Spinal cord (tissue), 10 donors: ENCODE measurements around the gene STK39. TPM values are rescaled to one million over a fixed set of nuclear protein-coding genes. Genes with fewer than 3 reads are reported as not detected.

Experiments used
- DNase-seq, 6 donors: peaks; one replicate each; pipeline versions ENCODE4 v3.0.0 to v3.0.0-alpha.2; 2013 to 2015; ENCODE audit warnings: low spot score in 6 of 6, low read depth in 4 of 6
- H3K27ac ChIP-seq: one replicate; pipeline ENCODE4 v1.5.1; 2013; ENCODE audit warnings: low read depth, low read length, control low read depth
- H3K27me3 ChIP-seq: one replicate; pipeline ENCODE4 v1.6.1; 2013; ENCODE audit warnings: low read length; ENCODE audit not compliant: control insufficient read depth, insufficient read depth
- H3K36me3 ChIP-seq: one replicate; pipeline ENCODE4 v1.6.1; 2013; ENCODE audit warnings: low read length; ENCODE audit not compliant: control insufficient read depth, insufficient read depth
- H3K4me1 ChIP-seq: one replicate; pipeline ENCODE4 v1.6.1; 2013; ENCODE audit warnings: low read length; ENCODE audit not compliant: control insufficient read depth, insufficient read depth
- H3K4me3 ChIP-seq: one replicate; pipeline ENCODE4 v1.5.1; 2013; ENCODE audit warnings: low read depth, low read length, control low read depth
- H3K9me3 ChIP-seq: one replicate; pipeline ENCODE4 v1.6.1; 2013; ENCODE audit warnings: low read length; ENCODE audit not compliant: control insufficient read depth, insufficient read depth
- WGBS: methylation state at CpG from one replicate; pipeline ENCODE4 v1.1.5; 2013; ENCODE audit warnings: missing lambda C conversion rate; ENCODE audit not compliant: insufficient coverage; 5-methylcytosine and 5-hydroxymethylcytosine counted together
- polyA plus RNA-seq, 2 donors: library from polyadenylated mRNA; unstranded; fragments of 120-200 nt; gene quantifications; one replicate each; pipeline ENCODE4 v1.2.1, GENCODE V29; 2013; ENCODE audit not compliant: insufficient read length in 2 of 2
- total RNA-seq, 2 donors: library from RNA; depleted of rRNA in 1 of 2; stranded (reverse); fragments of 120-200 nt in 1 of 2; fragments of >200 nt in 1 of 2; gene quantifications; one replicate each; pipeline versions ENCODE4 v1.2.3 to v1.2.4, GENCODE V29; 2013 to 2014
- donor health status: healthy.

Gene STK39
- total and polyA plus RNA-seq, 4 donors, result 51.1 to 75.5 (median 57.7) TPM

GRCh38 chr2:168246072-168246482 is 1.3 kb downstream of the STK39 start:
- Histone ChIP-seq H3K9me3 (no peaks in the 10 kb centered on the region), H3K27me3 (no peaks in the 10 kb centered on the region), H3K4me1 (peaks cover 8% of the 10 kb centered on the region), H3K36me3 (no peaks in the 10 kb centered on the region), H3K4me3 (peak overlapping the region; percentile 62), H3K27ac (no peak overlapping the region)
- 13% methylated on average over 10 of the region's 11 CpGs for WGBS
- no peak for DNase-seq

- peak overlapping the region; percentile 6 for H3K4me3 ChIP-seq
- peaks cover 8% of the 10 kb centered on the region for H3K4me1 ChIP-seq
- no peak overlapping the region for H3K27ac ChIP-seq
- H3K27me3 ChIP-seq, result no peaks in the 10 kb centered on the region
- no peaks in the 10 kb centered on the region for H3K36me3 ChIP-seq
- H3K9me3 ChIP-seq, result no peaks in the 10 kb centered on the region
- 57% methylated on average over 6 of the region's 7 CpGs for WGBS
- DNase-seq, result no peak
These were observed 2.1 kb downstream of the STK39 start for GRCh38 chr2:168245074-168245825.

- Histone ChIP-seq H3K4me1 (peaks cover 8% of the 10 kb centered on the region), H3K4me3 (no peak overlapping the region), H3K27me3 (no peaks in the 10 kb centered on the region), H3K36me3 (no peaks in the 10 kb centered on the region), H3K27ac (no peak overlapping the region), H3K9me3 (no peaks in the 10 kb centered on the region)
- WGBS, result 55% methylated on average over 7 of the region's 8 CpGs
- DNase-seq, result peak in 1 of 6 donors; percentile 45
These were observed 3.1 kb downstream of the STK39 start for GRCh38 chr2:168244318-168244717.

GRCh38 chr2:168243061-168243460 is 4.3 kb downstream of the STK39 start:
- no peaks in the 10 kb centered on the region for H3K9me3 ChIP-seq
- H3K4me1 ChIP-seq, result peaks cover 8% of the 10 kb centered on the region
- no peaks in the 10 kb centered on the region for H3K36me3 ChIP-seq
- H3K27me3 ChIP-seq, result no peaks in the 10 kb centered on the region
- 97% methylated on average over 4 of the region's 5 CpGs for WGBS
- no peak for DNase-seq
- no peak overlapping the region for H3K27ac ChIP-seq
- no peak overlapping the region for H3K4me3 ChIP-seq

- Histone ChIP-seq H3K27me3 (no peaks in the 10 kb centered on the region), H3K4me1 (peaks cover 8% of the 10 kb centered on the region), H3K4me3 (no peak overlapping the region), H3K9me3 (no peaks in the 10 kb centered on the region), H3K36me3 (no peaks in the 10 kb centered on the region), H3K27ac (no peak overlapping the region)
- 30% methylated on average over 1 of the region's 5 CpGs for WGBS
- no peak for DNase-seq
These were observed 5.6 kb downstream of the STK39 start for GRCh38 chr2:168241746-168242145.

GRCh38 chr2:168241208-168241607 is 6.2 kb downstream of the STK39 start:
- no peaks in the 10 kb centered on the region for H3K9me3 ChIP-seq
- 56% methylated on average over 5 of the region's 5 CpGs for WGBS
- H3K27me3 ChIP-seq, result no peaks in the 10 kb centered on the region
- no peak overlapping the region for H3K4me3 ChIP-seq
- no peaks in the 10 kb centered on the region for H3K36me3 ChIP-seq
- DNase-seq, result no peak
- H3K27ac ChIP-seq, result no peak overlapping the region
- H3K4me1 ChIP-seq, result peaks cover 7% of the 10 kb centered on the region

GRCh38 chr2:168239281-168239680 is 8.1 kb downstream of the STK39 start:
- Histone ChIP-seq H3K36me3 (no peaks in the 10 kb centered on the region), H3K27me3 (no peaks in the 10 kb centered on the region), H3K4me1 (peaks cover 5% of the 10 kb centered on the region), H3K27ac (no peak overlapping the region), H3K9me3 (no peaks in the 10 kb centered on the region), H3K4me3 (no peak overlapping the region)
- no CpG with 5 or more reads among the region's 5 CpGs for WGBS
- DNase-seq, result no peak

GRCh38 chr2:168237741-168238140 is 9.7 kb downstream of the STK39 start:
- H3K27ac ChIP-seq, result no peak overlapping the region
- peaks cover under 1% of the 10 kb centered on the region for H3K36me3 ChIP-seq
- no peak for DNase-seq
- WGBS, result no CpG with 5 or more reads among the region's 1 CpG
- H3K4me1 ChIP-seq, result peaks cover 5% of the 10 kb centered on the region
- H3K9me3 ChIP-seq, result no peaks in the 10 kb centered on the region
- H3K27me3 ChIP-seq, result no peaks in the 10 kb centered on the region
- no peak overlapping the region for H3K4me3 ChIP-seq

- Histone ChIP-seq H3K36me3 (peaks cover 8% of the 10 kb centered on the region), H3K4me3 (no peak overlapping the region), H3K27ac (no peak overlapping the region), H3K9me3 (no peaks in the 10 kb centered on the region), H3K4me1 (peaks cover 3% of the 10 kb centered on the region), H3K27me3 (no peaks in the 10 kb centered on the region)
- no CpG with 5 or more reads among the region's 2 CpGs for WGBS
- no peak for DNase-seq
These were observed 12.8 kb downstream of the STK39 start for GRCh38 chr2:168234407-168235085.
